EL (cell line): ENCODE data around the gene PCED1B.
"Not testable (repeated sequence)": the region's sequence is repeated elsewhere in the genome, so short reads cannot be mapped to it uniquely, and the experiment has no call there.

Source experiments
- DNase-seq: peaks from one replicate; pipeline ENCODE4 v3.0.0-alpha.2; 2016

Gene PCED1B

GRCh38 chr12:47079468-47079980 is at the start of gene PCED1B, which contains the start of gene AMIGO2:
TSS of gene PCED1B (plus strand) at chr12:47079621. CDS start at chr12:47235064, 155,443 bp downstream.
TSS of gene AMIGO2 (minus strand) at chr12:47079959. CDS start at chr12:47079002, 957 bp downstream.
- DNase-seq: peak; percentile 80

- no peak for DNase-seq
Measured at GRCh38 chr12:47029903-47030302, 49.5 kb upstream of the PCED1B start.

- peak; percentile 65 for DNase-seq
Measured at GRCh38 chr12:47032644-47033043, 46.8 kb upstream of the PCED1B start.

GRCh38 chr12:47033081-47033480 is 46.3 kb upstream of the PCED1B start:
- no peak for DNase-seq

GRCh38 chr12:47033789-47034555 is 45.4 kb upstream of the PCED1B start:
- no peak for DNase-seq

GRCh38 chr12:47034661-47035060 is 44.8 kb upstream of the PCED1B start:
- no peak for DNase-seq

- no peak for DNase-seq
Measured at GRCh38 chr12:47035484-47035883, 43.9 kb upstream of the PCED1B start.

GRCh38 chr12:47038270-47038748 is 41.1 kb upstream of the PCED1B start:
- no peak for DNase-seq

- no peak for DNase-seq
Measured at GRCh38 chr12:47039079-47039478, 40.3 kb upstream of the PCED1B start.

- DNase-seq: no peak
Measured at GRCh38 chr12:47039756-47040155, 39.7 kb upstream of the PCED1B start.

- no peak for DNase-seq
Measured at GRCh38 chr12:47041327-47041726, 38.1 kb upstream of the PCED1B start.

- DNase-seq: no peak
Measured at GRCh38 chr12:47048541-47048940, 30.9 kb upstream of the PCED1B start.

GRCh38 chr12:47051291-47051690 is 28.1 kb upstream of the PCED1B start:
- not testable (repeated sequence) for DNase-seq

GRCh38 chr12:47052274-47052673 is 27.1 kb upstream of the PCED1B start:
- no peak for DNase-seq

GRCh38 chr12:47053961-47054360 is 25.5 kb upstream of the PCED1B start:
- DNase-seq: no peak

- DNase-seq: no peak
Measured at GRCh38 chr12:47054659-47055058, 24.8 kb upstream of the PCED1B start.

- not testable (repeated sequence) for DNase-seq
Measured at GRCh38 chr12:47055856-47056255, 23.6 kb upstream of the PCED1B start.

- DNase-seq: not testable (repeated sequence)
Measured at GRCh38 chr12:47056944-47057343, 22.5 kb upstream of the PCED1B start.

GRCh38 chr12:47058640-47059039 is 20.8 kb upstream of the PCED1B start:
- DNase-seq: not testable (repeated sequence)

GRCh38 chr12:47065546-47065945 is 13.9 kb upstream of the PCED1B start:
- DNase-seq: no peak

GRCh38 chr12:47066278-47067025 is 13.0 kb upstream of the PCED1B start:
- DNase-seq: no peak

- no peak for DNase-seq
Measured at GRCh38 chr12:47067176-47067575, 12.2 kb upstream of the PCED1B start.

GRCh38 chr12:47067771-47068431 is 11.5 kb upstream of the PCED1B start:
- no peak for DNase-seq
